GM21447 (cell line): Measurements from ENCODE around the gene CDK14.

Experiments
- ATAC-seq: cut with Tn5 transposase; IDR thresholded peaks from one replicate; pipeline ENCODE4 v1.9.1; 2021; ENCODE audit not compliant: unreplicated experiment

CDK14 gene

DNA sequence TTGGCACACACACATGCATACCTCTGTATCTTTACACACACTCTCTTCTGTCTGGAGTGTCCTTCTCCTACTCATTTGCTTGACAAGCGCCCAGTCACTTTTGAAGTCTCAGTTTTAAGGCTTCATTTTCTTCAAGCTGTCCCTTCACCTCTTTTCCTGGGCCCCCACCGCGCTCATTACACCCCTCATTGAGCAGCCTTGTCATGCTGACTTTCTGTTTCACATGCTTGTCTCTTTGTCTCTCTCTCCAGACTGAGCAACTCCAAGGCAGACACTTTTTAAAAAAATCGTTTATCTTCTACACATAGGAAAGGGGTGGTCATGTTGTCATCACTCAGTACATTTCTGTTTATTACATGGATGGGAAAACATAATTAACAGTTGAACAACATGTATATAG, 442.9 kb downstream of the CDK14 start:
- peak; percentile 72 for ATAC-seq

DNA sequence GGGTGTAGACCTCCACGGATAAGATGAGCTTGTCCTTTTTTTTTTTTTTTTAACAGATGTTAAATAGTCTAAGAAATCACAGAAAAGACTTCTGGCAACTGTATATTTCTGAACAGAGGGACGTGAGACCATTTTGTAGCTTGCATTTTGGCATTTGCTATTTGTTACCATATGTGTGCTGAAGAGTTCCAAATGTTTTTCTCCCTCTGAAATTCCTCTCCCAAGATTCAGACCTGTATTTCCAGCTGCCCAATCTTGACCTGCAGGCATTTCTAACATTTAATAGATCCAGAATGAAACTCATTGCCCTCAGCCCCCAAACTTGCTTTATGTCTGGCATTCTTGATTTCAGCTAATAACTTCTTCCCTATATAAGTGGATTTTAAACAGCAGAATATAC, 445.0 kb downstream of the CDK14 start:
- ATAC-seq = no peak

DNA sequence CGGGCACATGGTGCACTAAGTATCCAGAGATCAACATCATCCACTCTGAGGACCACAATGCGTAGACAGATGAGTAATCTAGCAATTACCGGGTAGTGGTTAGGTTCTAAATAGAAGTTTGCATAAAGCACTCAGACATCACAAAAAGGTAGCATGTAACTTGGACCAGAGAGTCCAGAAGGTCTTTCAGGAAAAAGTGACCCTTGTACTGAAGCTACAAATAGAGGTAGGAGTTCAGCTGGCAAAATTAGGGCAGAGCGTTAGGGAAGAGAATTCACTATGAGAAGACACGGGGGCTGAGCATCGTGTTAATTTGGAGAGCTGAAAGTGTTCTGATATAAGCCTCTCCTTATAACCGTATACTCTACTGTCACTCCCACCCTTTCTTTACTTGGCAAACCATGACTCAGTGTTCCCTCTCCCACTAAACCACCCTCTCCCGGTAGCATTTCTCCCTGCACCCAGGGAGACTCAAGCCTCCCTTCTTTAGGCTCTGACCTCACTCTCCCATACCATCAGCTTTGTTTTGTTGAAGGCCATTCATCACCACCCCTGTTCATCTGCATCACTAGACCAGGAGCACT, 445.9 kb downstream of the CDK14 start:
- no peak for ATAC-seq

DNA sequence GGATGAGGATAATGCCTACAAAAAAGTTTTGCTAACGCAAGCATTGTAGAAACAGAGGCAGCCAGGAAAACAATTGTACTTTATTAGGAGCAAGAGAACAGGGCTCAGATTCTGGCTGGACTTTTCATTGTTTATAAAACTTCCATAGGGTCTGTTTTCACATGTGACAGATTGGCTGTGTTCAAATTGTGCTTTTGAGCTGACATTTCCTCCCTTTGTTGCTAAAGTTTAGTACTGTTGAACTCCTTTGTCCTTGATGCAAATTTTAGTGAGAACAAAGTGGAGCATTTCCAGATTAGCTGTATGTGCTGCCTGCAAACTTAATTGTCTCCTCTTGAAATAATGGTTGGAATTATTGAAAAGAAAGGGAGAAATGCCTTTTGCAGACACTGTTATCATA, 447.1 kb downstream of the CDK14 start:
- ATAC-seq = no peak

DNA sequence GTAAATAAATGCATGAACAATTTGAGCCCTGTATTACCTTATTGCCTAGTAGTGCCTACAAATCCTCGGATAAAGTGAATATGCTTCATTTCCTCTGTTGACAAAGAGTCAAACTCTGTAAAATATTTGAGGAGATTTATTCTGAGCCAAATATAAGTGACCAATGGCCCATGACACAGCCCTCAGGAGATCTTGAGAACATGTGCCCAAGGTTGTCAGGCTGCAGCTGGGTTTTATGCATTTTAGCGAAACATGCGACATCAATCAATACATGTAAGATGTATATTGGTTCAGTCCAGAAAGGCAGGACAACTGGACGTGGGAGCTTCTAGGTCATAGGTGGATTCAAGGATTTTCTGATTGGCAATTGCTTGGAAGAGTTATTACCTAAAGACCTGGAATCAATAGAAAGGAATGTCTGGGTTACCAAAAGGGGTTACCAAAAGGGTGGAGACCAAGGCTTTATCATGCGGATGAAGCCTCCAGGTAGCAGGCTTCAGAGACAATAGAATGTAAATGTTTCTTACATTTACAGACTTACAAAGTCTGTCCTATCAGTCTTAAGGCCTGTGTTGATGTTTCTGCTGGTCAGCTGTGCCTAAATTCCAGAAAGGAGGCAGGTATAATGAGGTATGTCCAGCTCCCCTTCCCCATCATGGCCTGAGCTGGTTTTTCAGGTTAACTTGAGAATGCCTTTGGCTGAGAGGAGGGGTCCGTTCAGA, 448.0 kb downstream of the CDK14 start:
- ATAC-seq = no peak

DNA sequence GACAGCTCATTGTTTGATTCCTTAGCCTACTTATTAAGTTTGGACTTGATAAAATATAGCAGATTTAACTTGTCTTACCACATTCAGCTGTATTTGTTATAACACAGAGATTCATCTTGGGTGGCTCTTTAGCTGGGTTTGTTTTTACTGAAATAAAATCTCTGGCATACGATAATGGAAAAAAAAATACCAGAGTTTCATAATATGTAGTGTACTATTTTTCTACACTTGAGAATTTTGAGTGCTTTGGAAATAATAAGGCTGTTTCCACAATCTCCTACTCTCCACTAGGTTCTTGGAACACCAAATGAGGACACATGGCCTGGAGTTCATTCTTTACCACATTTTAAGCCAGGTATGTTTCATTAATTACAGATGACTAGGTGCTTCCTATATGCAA, 449.5 kb downstream of the CDK14 start:
- ATAC-seq = no peak

DNA sequence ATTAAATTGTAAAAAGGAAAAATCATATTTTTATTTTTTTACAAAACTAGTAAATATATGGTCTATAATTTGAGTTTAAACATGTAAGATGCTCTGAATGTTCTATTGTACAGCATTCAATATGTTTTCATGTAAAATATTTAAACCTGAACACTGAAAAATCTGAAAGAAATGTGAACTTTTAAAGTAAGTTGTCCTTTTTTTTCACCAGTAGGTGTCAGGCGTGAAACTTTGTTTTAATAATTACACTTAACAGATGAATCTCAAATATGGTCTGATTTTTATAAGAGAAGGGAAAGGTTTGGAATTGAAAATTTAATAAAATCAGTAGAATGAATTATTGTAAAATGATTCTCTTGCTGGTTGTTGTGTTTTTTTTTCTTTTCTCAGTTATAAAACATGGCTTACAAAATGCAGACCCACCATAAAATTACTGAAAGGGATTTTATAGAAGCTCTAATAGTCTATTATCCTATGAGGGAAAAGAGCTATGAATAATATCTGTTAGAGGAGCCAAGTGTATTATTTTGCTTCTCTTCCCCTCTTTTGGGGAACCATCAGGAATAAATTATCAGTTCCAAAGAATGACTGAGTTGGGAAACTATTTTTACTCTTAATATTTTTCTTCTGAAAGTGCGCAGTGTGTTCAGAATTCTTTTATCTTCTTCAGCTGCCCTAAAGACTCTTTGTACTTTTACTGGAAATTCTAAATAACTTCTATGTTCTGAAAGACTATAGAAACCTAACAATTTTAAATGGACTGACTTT, 450.4 kb downstream of the CDK14 start:
- ATAC-seq = no peak

DNA sequence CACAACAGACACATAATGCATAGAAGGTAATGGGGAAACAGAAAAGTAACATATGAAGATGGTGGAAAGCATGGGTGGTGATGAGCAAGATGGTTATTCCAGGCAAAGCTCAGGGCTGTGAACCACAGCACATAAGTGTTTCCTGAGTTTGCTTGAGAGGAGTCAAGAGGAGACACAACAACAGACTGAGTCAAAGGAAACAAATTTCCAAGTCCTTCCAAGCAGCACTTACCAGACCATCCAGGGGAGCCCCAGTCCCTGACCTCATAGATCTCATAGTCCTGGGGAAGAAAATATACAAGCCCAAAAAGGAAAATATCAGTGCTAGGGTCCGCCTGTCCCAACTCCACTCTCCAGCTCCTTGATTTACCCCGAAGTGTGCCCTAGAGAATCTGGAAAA, 451.5 kb downstream of the CDK14 start:
- ATAC-seq = no peak

DNA sequence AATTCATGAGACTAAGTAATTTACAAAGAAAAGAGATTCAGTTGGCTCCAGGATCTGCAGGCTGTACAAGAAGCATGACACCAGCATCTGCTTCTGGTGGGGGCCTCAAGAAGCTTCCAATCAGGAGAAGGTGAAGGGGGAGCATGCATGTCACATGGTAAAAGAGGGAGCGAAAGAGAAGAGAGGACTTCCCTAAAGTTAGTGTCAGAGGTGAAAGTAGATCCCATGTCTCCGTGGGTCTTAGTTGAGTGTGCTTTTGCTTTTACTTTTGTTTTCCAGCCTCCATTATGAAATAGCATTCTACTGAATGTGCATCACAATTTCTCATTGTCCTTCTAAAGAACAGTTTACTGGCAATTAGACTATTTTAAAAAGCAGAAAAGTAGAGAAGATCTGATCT, 454.6 kb downstream of the CDK14 start:
- ATAC-seq = peak; percentile 92

DNA sequence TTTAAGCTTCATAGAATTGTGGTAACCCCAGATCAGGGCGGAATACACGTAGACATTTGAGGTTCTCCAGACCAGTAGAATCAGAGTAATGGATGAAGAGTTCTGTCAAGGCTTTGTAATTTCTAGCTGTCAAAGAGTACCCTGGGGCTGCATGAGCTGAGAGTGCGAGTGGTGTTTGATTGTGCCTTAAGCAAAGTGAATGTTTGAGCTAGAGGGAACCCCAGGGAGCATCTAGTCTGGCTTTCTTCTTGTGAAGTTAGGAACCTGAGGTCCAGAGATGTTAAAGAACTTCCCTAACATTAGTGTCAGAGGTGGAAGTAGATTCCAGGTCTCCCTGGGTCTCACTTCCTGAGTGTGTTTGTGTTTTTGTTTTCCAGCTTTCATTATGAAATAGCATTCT, 455.8 kb downstream of the CDK14 start:
- ATAC-seq = no peak

DNA sequence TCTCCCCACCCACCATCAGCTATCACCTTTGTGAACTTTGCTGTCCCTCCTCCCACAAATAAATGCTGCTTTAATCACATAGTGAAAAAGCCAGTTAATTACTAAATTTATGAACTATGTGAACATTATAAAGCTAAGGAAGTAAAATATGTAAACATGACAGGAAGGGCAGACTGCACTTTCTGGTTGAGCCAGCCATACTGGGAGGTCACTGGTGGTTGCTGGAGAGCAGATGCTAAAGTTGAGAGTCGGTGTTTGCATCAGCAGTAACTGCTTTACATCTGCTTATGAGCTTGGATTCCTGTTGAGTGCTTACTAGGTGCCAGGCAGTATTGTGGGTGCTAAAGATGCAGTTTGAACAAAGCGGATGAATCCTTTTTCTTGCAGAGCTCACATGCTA, 458.3 kb downstream of the CDK14 start:
- no peak for ATAC-seq

DNA sequence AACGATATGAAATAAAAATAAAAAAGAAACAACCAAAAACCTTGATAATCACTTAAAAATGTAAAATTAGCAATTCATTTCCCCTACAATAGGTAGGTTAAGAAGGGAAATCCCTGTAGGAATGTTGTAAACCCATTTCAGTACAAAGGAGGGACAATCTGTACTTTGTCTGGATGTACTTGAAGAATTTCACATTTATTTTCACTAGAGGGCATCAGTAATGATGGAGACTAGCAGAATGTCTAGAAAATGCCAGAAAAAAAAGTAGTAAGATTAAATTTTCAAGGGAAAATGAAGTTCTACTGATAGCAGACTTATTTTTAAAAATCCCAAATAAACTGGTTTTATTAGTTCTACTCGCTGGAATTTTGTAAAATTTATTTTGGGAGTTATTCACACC, 459.1 kb downstream of the CDK14 start:
- ATAC-seq = no peak

DNA sequence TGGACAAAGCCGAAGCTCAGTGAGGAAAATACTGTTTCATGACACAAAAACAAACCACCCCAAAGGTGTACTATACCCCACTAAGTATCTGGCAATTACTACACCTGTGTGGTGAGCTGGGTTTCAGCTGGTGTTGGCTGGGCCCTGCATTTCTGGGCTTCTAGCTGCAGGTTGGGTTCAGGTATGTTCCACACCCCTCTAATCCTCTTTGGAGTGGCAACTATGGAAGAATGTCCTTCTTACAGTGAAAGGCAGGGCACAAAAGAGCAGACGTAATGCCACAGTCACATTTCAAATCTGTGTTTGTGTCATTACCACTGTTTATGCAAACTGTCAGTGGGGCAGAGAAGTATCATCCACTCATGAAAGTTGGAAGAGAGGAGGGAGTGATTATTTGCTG, 466.6 kb downstream of the CDK14 start:
- no peak for ATAC-seq

DNA sequence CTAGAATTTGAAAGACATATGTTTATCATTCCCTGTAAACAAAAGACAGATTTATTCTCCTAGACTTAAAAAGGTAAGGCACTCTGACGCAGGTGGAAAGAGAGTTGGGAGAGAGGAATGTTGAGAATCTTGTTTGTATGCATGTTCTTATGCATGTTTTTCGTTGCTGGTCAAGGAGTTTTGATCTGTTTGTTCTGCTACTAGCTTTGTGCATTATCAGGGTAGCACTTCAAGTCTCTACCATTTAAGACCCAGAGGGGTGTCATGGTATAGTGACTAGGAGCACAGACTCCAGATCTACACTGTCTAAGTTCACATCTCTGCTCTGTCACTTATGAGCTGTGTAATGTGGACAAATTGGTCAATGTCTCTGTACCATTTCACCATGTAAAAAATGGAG, 467.9 kb downstream of the CDK14 start:
- ATAC-seq = no peak

DNA sequence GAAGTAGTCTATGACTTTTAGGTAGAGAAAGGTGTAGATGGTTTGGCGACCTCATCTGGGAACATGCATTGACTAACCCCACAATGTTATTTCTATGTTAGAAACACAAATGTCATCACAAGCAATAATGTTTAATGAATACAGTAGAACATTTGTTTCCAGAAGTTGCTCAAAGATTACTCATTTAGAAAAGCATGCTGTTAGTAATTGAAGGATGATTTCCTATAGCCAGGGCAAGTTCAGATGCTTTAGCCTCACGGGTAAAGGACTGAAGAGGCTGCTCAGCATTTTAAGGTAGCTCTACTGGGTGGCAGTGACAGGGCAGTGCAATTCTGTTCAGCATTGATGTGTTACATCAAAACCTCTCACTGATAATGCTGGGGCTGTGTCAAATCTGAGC, 468.8 kb downstream of the CDK14 start:
- ATAC-seq = no peak

DNA sequence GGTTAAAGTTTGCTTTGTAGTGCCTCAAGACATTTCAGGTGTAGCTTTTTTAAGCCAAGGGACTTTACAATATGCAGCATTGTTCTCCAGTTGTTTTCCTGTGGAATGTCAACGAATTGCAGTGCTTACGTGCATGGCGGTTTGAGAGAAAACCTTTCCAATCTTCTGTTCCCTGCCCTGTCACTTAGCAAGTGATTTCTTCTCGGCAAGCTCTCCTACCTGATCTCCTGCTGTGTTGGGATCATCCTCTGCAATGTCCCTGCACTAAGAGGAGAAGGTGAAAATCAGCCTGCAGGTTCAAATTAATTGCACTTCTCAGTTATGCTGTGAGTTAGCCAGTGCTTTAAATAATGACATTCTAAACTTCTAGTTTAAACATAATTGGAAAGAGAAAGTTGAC, 470.5 kb downstream of the CDK14 start:
- ATAC-seq = no peak

DNA sequence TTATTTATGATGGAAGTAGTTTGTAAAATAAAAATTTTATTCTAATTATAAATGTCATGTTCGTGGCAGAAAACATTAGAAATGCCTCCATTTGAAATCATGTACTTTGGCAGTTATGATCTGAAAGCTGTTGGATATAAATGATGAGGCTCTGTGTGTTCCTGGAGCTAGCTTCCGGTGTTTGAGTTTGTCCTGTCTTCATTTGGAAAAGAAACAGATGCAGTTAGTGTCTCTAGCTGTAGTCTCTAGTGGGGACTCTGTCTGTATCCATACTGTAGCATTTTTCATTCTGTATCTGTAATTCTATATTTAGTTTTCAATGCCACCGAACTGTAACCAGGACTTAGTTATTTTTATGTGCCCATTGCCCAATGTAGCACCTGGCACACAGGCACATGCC, 471.1 kb downstream of the CDK14 start:
- ATAC-seq = no peak

DNA sequence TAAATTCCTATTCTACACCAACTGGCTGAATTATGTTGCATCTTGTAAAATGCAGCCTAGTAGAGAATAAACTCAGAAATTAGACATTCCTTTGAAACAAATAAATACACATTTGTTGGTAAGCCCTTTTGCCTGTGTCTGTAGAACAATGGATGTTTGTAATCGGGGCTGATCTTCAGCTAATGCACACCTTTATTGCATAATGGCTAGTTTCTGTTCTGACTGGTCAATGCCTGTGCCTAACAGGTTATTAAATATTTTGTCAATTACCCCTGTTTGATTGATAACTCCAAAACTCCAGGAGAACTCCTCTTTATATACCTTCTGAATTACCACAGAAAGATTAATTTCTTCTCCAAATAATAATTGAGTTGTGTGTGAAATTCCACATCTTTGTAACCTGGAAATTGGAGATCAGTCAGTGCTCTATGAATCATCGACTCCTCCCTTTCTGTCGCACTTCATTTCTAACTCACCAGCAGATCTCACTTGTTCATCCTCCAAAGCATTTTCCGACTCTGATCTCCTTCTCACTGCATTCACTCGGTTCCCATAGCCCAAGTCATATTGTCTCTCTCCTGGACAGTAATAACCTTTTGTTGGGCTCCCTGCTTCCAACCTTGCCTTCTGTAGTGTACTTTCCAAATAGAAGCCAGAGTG, 472.1 kb downstream of the CDK14 start:
- no peak for ATAC-seq

DNA sequence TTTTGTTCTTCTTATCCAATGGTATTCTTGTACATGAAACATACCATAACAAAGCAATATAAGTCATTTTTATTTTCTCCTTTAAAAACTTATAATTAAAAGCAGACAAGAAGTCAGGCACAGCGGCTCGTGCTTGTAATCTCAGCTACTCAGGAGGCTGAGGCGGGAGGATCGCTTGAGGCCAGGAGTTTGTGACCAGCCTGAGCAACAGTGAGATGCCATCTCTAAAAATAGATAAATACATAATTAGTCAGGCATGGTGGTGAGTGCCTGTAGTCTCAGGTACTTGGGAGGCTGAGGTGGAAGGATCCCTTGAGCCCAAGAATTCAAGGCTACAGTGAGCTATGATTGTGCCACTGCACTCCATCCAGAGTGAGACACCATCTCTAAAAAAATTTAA, 473.0 kb downstream of the CDK14 start:
- no peak for ATAC-seq

DNA sequence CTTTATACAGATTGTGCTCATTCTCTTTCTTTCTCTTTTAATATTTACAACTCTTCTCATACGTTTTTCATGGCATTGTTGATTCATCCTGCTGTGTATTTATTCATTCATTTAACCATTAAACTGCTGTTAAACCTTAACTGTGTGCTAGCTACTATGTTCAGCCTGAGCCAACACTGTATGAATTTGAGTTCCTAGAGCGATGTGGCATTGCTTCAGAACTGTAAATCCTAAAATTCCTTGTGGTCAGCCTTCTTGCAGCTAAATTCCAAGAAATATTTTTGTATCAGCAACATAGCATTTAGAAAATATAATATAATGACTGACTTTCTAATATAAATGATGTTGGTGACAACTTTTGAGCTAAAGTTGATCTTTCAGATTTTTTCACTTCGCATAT, 483.4 kb downstream of the CDK14 start:
- no peak for ATAC-seq

DNA sequence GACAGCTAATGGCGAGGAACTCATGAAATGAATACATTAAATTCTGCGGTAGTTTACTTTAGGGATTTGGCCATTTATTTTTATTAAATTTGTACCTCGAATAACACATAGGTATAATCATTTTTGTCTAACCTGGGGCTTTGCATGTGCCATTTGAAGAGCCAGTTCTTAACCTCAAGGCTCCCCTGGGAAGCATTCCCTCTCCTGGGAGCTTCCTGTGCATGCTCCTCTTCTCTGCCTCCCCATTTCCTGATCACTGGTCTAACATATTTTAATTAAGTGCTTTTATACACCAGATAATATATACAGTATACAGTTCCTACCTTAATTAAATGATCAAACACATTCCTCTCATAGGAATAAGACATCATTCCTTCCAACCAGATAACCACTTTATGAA, 484.2 kb downstream of the CDK14 start:
- no peak for ATAC-seq

DNA sequence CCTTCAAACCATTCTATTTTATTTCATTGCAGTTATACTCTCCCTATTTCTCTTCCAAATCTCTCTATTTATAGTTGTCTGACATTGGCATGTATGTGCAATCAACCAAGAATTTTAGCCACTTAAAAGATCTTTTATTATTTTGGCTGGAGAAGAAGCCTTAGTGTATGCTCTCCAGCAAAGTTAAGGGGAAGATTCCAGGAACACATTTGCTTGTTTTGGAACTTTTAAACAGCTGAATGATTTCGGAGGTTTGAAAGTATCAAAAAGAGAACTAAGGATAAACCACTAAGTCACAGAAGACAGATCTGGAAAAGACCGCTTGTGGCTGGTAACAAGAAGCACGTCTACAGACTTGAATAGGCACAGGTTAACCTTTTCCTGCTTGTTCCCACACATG, 485.9 kb downstream of the CDK14 start:
- no peak for ATAC-seq
